ENCODE data around the gene SLC7A5.
"Not testable (repeated sequence)": the region's sequence is repeated elsewhere in the genome, so short reads cannot be mapped to it uniquely, and the experiment has no call there.

- not testable (repeated sequence) for TF ChIP-seq CTCF (conservative IDR thresholded peaks at IDR 0.05); ZFX (IDR thresholded peaks at IDR 0.05)
Observed at GRCh38 chr16:87912691-87913090, 43.4 kb upstream of the SLC7A5 start.

All from C4-2B (cell line).